ENCODE measurements around the gene CTBP1. TPM values are rescaled to one million over a fixed set of nuclear protein-coding genes. Genes with fewer than 3 reads are reported as not detected.

The CTBP1 gene
- total and polyA plus RNA-seq, 9 of the 15 experiments (the other 6 are each of a cell fraction or from before 2014, with no cell fraction given): 14.5 to 162 (median 68.2) TPM

DNA sequence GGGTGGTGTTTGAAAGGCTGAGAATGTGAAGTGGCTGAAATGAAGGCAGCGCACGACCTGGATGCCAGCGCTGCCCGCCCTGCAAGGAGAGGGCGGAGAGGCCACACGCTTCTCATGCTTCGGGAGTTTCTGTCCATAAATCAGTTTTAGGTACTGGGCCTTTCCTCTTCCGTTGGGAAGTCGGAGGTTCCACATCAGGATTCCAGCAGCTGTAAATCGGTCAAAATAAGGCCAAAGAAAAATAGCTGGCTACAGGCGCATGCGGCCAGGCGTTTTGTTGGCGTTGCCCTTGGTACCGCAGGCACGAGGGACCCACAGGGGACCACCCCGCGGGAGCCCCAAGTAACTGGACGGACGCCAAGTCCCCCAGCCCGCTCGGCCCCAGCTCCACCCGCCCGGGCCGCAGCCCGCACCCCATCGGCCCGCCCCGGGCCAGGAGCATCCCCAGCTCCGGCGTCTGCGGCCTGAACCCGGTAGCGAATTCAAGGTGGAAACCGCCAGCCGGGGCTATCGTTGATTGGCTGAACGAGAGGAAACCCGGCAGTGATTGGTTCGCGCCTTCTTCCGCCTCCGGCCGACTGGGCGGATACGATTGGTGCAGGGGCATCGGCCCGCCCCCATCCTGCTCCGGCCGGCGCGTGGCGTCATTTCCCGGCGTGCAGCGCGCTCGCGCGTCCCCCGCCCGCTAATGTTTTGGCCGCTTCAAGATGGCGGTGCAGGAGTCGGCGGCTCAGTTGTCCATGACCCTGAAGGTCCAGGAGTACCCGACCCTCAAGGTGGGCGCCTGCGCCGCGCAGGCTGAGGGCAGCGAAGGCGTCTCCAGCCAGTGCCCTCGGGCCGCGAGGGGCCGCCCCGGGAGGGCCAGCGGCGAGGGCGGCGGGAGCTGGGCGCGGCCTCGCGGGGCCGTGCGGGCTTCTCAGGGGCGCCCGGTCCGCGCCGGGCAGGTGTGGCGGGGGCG, 40.6 kb upstream of the CTBP1 start, which contains the start of gene MAEA (continued):
- TF ChIP-seq PTBP1 (IDR thresholded peaks at IDR 0.05; ENCODE audit: low read depth, low read length): no peak
- TF ChIP-seq, protein P1, sequence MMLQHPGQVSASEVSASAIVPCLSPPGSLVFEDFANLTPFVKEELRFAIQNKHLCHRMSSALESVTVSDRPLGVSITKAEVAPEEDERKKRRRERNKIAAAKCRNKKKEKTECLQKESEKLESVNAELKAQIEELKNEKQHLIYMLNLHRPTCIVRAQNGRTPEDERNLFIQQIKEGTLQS (IDR thresholded peaks at IDR 0.05): 0 out of 2 replicates have a peak, but pooled peaks have one; percentile 7
- TF ChIP-seq, protein P1 (CRISPR knock-in tag; conservative IDR thresholded peaks at IDR 0.05): peak; percentile 64
- peak; percentile 86 for TF ChIP-seq GABPB1 (CRISPR knock-in tag; IDR thresholded peaks at IDR 0.05)
- TF ChIP-seq SIN3A (IDR thresholded peaks at IDR 0.05; ENCODE audit: borderline replicate concordance in 2 of 2, control insufficient read depth in 1 of 2, low read depth in 2 of 2, low read length in 2 of 2): peak; percentile 31 to 66; a peak in 2 of 4 replicates
- TF ChIP-seq ZEB2 (IDR thresholded peaks at IDR 0.05): no peak
- TF ChIP-seq ATF1 (CRISPR knock-in tag; IDR thresholded peaks at IDR 0.05): no peak
- TF ChIP-seq ATF1 (tag; IDR thresholded peaks at IDR 0.05): peak; percentile 92
- peak; percentile 93 for TF ChIP-seq PHF20 (IDR thresholded peaks at IDR 0.05; ENCODE audit: partially characterized antibody)
- peak; percentile 64; the same call in 1 of the 2 replicates for TF ChIP-seq CTBP1 (IDR thresholded peaks at IDR 0.05; ENCODE audit: borderline replicate concordance)
- TF ChIP-seq, protein P2, sequence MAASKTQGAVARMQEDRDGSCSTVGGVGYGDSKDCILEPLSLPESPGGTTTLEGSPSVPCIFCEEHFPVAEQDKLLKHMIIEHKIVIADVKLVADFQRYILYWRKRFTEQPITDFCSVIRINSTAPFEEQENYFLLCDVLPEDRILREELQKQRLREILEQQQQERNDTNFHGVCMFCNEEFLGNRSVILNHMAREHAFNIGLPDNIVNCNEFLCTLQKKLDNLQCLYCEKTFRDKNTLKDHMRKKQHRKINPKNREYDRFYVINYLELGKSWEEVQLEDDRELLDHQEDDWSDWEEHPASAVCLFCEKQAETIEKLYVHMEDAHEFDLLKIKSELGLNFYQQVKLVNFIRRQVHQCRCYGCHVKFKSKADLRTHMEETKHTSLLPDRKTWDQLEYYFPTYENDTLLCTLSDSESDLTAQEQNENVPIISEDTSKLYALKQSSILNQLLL (CRISPR knock-in tag; IDR thresholded peaks at IDR 0.05; ENCODE audit: borderline replicate concordance): no peak

Measured in K562 (cell line).